Fibroblast of lung (primary cell): ENCODE results near the gene DENND5B. TPM values are rescaled to one million over a fixed set of nuclear protein-coding genes. Genes with fewer than 3 reads are reported as not detected.
A peak's percentile ranks its signal among the peaks of the same experiment; 100 is the strongest.

Experiments
- DNase-seq, 2 donors: peaks; one replicate each; pipeline versions ENCODE4 v3.0.0 to v3.0.0-alpha.2; 2010; ENCODE audit warnings: low read depth in 2 of 2
- H2AFZ ChIP-seq: 2 replicates; pipeline ENCODE4 v1.5.1; 2012; ENCODE audit warnings: low read length, control low read depth, inconsistent platforms
- H3K27ac ChIP-seq: 2 replicates; pipeline ENCODE4 v1.5.1; 2011; ENCODE audit warnings: low read length, control low read depth; ENCODE audit not compliant: insufficient read depth
- H3K27me3 ChIP-seq: 2 replicates; pipeline ENCODE4 v1.5.1; 2011; ENCODE audit warnings: mild to moderate bottlenecking, low read length; ENCODE audit not compliant: control insufficient read depth, insufficient read depth
- H3K36me3 ChIP-seq: 2 replicates; pipeline ENCODE4 v1.5.1; 2011; ENCODE audit warnings: low read length; ENCODE audit not compliant: control insufficient read depth, insufficient read depth
- H3K4me1 ChIP-seq: 2 replicates; pipeline ENCODE4 v1.5.1; 2011; ENCODE audit warnings: low read length; ENCODE audit not compliant: control insufficient read depth, insufficient read depth; ENCODE audit errors: extremely low read depth
- H3K4me2 ChIP-seq: 2 replicates; pipeline ENCODE4 v1.5.1; 2011; ENCODE audit warnings: low read length, control low read depth; ENCODE audit not compliant: insufficient read depth; ENCODE audit errors: extremely low read depth
- H3K4me3 ChIP-seq, 4 experiments: fragments of 200-600 bp in 1 of 4; sonication (generic) in 1 of 4; replicated peaks in 1 of 4; 2 replicates each; pipeline ENCODE4 v1.5.1; 2011 to 2016; ENCODE audit warnings: low read length in 4 of 4, low read depth in 3 of 4, mild to moderate bottlenecking in 3 of 4, control low read depth in 2 of 4, inconsistent platforms in 1 of 4, mixed read lengths in 1 of 4; ENCODE audit not compliant: insufficient read depth in 1 of 4; ENCODE audit errors: control extremely low read depth in 1 of 4
- H3K79me2 ChIP-seq: 2 replicates; pipeline ENCODE4 v1.5.1; 2012; ENCODE audit warnings: mild to moderate bottlenecking, low read length, inconsistent platforms; ENCODE audit not compliant: control insufficient read depth, insufficient read depth
- H3K9ac ChIP-seq: 2 replicates; pipeline ENCODE4 v1.5.1; 2011; ENCODE audit warnings: mild to moderate bottlenecking, low read length, control low read depth; ENCODE audit not compliant: insufficient read depth
- H3K9me3 ChIP-seq: 2 replicates; pipeline ENCODE4 v1.5.1; 2012; ENCODE audit warnings: low read depth, low read length; ENCODE audit not compliant: control insufficient read depth, insufficient read depth
- H4K20me1 ChIP-seq: 2 replicates; pipeline ENCODE4 v1.5.1; 2011; ENCODE audit warnings: low read length; ENCODE audit not compliant: control insufficient read depth, insufficient read depth; ENCODE audit errors: extremely low read depth
- EZH2 ChIP-seq: IDR thresholded peaks from 2 replicates; pipeline ENCODE4 v1.5.1; 2012; ENCODE audit warnings: low read length, control low read depth, mild to moderate bottlenecking; ENCODE audit errors: missing control alignments
- polyA plus RNA-seq, 2 donors: library from polyadenylated mRNA; depleted of rRNA in 1 of 2; stranded (reverse) in 1 of 2; unstranded in 1 of 2; fragments of >200 nt; gene quantifications; 2 replicates each; pipeline ENCODE4 v1.2.1, GENCODE V29; 2011 to 2012; ENCODE audit warnings: missing spikeins in 1 of 2
- total RNA-seq: library from RNA; depleted of rRNA; stranded (reverse); fragments of >200 nt; gene quantifications from 2 replicates; pipeline ENCODE4 v1.2.1, GENCODE V29; 2014
- TF ChIP-seq, protein P1 (sequence below), 2 donors: IDR thresholded peaks in 1 of 2; conservative IDR thresholded peaks in 1 of 2; 1 replicate in 1 of 2; 2 replicates in 1 of 2; pipeline ENCODE4 v1.5.1; 2011 to 2012; ENCODE audit warnings: low read length in 2 of 2, control low read depth in 1 of 2, inconsistent platforms in 1 of 2, low read depth in 1 of 2, mild to moderate bottlenecking in 1 of 2

The DENND5B gene
- total and polyA plus RNA-seq, 2 donors (not counting 1 experiment from before 2014, with no cell fraction given), result 5.3 to 6.9 TPM

- Histone ChIP-seq H3K4me3 (no peak overlapping the region), H2AFZ (peak overlapping the region; percentile 60), H4K20me1 (no peaks in the 10 kb centered on the region), H3K9me3 (no peaks in the 10 kb centered on the region), H3K9ac (no peak overlapping the region), H3K4me2 (no peak overlapping the region), H3K79me2 (no peaks in the 10 kb centered on the region), H3K36me3 (no peaks in the 10 kb centered on the region), H3K27ac (no peak overlapping the region), H3K4me1 (no peaks in the 10 kb centered on the region), H3K27me3 (no peaks in the 10 kb centered on the region)
- DNase-seq, result peak in 1 of 2 donors; percentile 83
- no peak for TF ChIP-seq EZH2
- TF ChIP-seq, protein P1, sequence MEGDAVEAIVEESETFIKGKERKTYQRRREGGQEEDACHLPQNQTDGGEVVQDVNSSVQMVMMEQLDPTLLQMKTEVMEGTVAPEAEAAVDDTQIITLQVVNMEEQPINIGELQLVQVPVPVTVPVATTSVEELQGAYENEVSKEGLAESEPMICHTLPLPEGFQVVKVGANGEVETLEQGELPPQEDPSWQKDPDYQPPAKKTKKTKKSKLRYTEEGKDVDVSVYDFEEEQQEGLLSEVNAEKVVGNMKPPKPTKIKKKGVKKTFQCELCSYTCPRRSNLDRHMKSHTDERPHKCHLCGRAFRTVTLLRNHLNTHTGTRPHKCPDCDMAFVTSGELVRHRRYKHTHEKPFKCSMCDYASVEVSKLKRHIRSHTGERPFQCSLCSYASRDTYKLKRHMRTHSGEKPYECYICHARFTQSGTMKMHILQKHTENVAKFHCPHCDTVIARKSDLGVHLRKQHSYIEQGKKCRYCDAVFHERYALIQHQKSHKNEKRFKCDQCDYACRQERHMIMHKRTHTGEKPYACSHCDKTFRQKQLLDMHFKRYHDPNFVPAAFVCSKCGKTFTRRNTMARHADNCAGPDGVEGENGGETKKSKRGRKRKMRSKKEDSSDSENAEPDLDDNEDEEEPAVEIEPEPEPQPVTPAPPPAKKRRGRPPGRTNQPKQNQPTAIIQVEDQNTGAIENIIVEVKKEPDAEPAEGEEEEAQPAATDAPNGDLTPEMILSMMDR (conservative IDR thresholded peaks at IDR 0.05 in 1 of 2, IDR thresholded peaks at IDR 0.05 in 1 of 2; ENCODE audit: low read depth in 1 of 2, low read length in 2 of 2), result no peak
Observed at GRCh38 chr12:31594681-31595080, 3.7 kb upstream of the DENND5B start.

DNA sequence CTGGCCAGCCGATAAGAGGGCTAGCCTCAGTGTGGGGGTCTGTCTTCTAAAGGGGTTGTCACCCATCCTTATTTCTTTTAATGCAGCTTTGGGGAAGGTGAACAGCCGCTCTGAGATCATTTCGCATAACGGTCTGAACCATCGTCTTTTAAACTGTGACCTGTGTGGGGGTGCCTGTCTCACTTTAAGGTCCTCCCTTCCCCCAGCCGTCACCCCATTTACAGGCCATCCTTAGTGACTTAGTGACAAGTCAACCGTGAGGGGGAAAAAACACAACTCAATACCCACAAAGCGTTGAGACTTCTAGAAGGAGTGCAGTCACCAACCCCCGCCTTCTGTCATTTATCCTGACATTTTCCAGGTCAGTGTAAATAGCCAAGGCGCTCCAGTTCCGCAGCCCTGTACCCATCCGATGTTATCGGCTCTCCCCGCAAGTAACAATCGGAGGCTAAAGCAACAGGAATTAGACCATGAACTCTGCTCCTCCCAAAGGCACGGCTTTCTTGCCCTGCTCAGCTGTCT lies 505 bp upstream of the DENND5B start:
- H2AFZ ChIP-seq, result peak overlapping the region; percentile 94
- H3K36me3 ChIP-seq, result no peaks in the 10 kb centered on the region
- no peak for TF ChIP-seq EZH2
- TF ChIP-seq, protein P1 (conservative IDR thresholded peaks at IDR 0.05 in 1 of 2, IDR thresholded peaks at IDR 0.05 in 1 of 2; ENCODE audit: low read depth in 1 of 2, low read length in 2 of 2), result no peak

DNA sequence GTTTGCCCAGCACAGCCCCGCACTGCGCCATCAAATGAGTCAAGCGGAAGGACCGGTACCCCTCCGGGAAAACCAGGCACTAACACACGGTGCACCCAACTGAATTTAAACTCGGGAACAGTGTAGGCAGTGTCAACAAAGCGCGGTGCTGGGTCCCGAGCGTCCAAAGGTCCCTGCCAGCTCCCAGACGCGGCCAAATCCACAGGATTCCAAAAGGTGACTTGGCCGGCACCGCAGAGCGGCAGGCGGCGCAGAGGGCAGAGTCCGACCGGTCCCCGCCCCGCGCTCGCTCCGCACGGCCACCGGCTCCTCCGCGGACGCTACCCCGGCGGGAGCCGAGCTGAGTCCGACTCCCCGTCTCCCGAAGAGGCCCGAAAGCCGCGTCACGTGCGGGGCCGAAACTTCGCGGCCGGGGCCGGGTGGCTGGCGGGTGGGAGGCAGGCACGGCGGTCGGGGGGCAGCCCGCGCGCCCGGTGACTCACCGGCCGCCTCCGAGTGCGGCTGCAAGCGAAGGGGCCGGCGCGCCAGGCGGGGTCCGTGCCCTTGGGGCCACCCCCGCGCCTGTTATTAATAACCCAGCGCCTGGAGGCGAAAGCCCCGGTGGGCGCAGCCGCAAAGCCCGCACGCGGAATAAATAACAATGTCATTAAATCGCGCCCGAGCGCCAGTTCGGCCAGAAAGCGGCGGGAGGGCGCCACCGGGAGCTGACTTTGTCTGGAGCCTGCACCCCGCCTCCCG lies 863 bp downstream of the DENND5B start:
- Histone ChIP-seq H3K4me1 (peaks cover 3% of the 10 kb centered on the region), H3K79me2 (no peaks in the 10 kb centered on the region)
- peak; percentile 65 to 66 for DNase-seq

More for the DNA sequence above, 505 bp upstream of the DENND5B start:
- H3K4me1 ChIP-seq, result no peaks in the 10 kb centered on the region
- peak overlapping the region; percentile 45 for H3K27ac ChIP-seq
- H3K9me3 ChIP-seq, result no peaks in the 10 kb centered on the region
- peak overlapping the region; percentile 87 for H3K4me2 ChIP-seq
- H3K9ac ChIP-seq, result peak overlapping the region; percentile 66
- no peaks in the 10 kb centered on the region for H4K20me1 ChIP-seq
- H3K79me2 ChIP-seq, result no peaks in the 10 kb centered on the region
- peak; percentile 22 to 24 for DNase-seq
- peak overlapping the region; percentile 59 to 92 (median 66) for H3K4me3 ChIP-seq
- no peaks in the 10 kb centered on the region for H3K27me3 ChIP-seq

More for the DNA sequence above, 863 bp downstream of the DENND5B start:
- Histone ChIP-seq H2AFZ (peak overlapping the region; percentile 85), H3K4me2 (peak overlapping the region; percentile 82), H3K36me3 (no peaks in the 10 kb centered on the region), H3K27me3 (no peaks in the 10 kb centered on the region), H4K20me1 (no peaks in the 10 kb centered on the region), H3K27ac (peak overlapping the region; percentile 87), H3K9ac (peak overlapping the region; percentile 93), H3K4me3 (peak overlapping the region; percentile 86 to 92 (median 88)), H3K9me3 (no peaks in the 10 kb centered on the region)
- TF ChIP-seq, protein P1 (conservative IDR thresholded peaks at IDR 0.05 in 1 of 2, IDR thresholded peaks at IDR 0.05 in 1 of 2; ENCODE audit: low read depth in 1 of 2, low read length in 2 of 2), result no peak
- no peak for TF ChIP-seq EZH2
